Esophagus squamous epithelium (tissue), 5 donors: ENCODE data around the gene CCNB1IP1. TPM values are rescaled to one million over a fixed set of nuclear protein-coding genes. Genes with fewer than 3 reads are reported as not detected.
A peak's percentile ranks its signal among the peaks of the same experiment; 100 is the strongest.
"Not testable (repeated sequence)": the region's sequence is repeated elsewhere in the genome, so short reads cannot be mapped to it uniquely, and the experiment has no call there.

ENCODE experiments used
- DNase-seq: peaks from one replicate; lab custom pipeline; 2025; lab: John Stamatoyannopoulos, UW
- H3K27ac ChIP-seq, 4 donors: fragments of 200-600 bp; sonication (generic); one replicate each; pipeline ENCODE4 v1.5.1; 2016 to 2019; ENCODE audit warnings: mild to moderate bottlenecking in 1 of 4
- H3K27me3 ChIP-seq, 4 donors: fragments of 200-600 bp; sonication (generic); 1 replicate in 3 of 4; 2 replicates in 1 of 4; pipeline versions ENCODE4 v1.5.1 to v1.6.0; 2017 to 2021; ENCODE audit warnings: antibody characterized with exemption in 1 of 4
- H3K36me3 ChIP-seq, 3 donors: fragments of 200-600 bp; sonication (generic); one replicate each; pipeline ENCODE4 v1.5.1; 2016 to 2019
- H3K4me1 ChIP-seq, 3 donors: fragments of 200-600 bp; sonication (generic); one replicate each; pipeline ENCODE4 v1.5.1; 2017 to 2019
- H3K4me3 ChIP-seq, 4 donors: fragments of 200-600 bp; sonication (generic); 1 replicate in 3 of 4; 2 replicates in 1 of 4; pipeline ENCODE4 v1.5.1; 2016 to 2019; ENCODE audit warnings: mild to moderate bottlenecking in 2 of 4, moderate library complexity in 1 of 4
- H3K9me3 ChIP-seq, 3 donors: fragments of 200-600 bp; sonication (generic); one replicate each; pipeline ENCODE4 v1.5.1; 2016 to 2019
- POLR2A ChIP-seq, 4 donors: fragments of 450-650 bp; IDR thresholded peaks; one replicate each; pipeline ENCODE4 v1.6.1; 2017; ENCODE audit warnings: antibody characterized with exemption in 4 of 4, mild to moderate bottlenecking in 4 of 4, moderate library complexity in 3 of 4
- WGBS, 2 donors: methylation state at CpG; one replicate each; pipeline ENCODE4 v1.1.5; 2018; 5-methylcytosine and 5-hydroxymethylcytosine counted together
- intact Hi-C: fragments of 100-400 bp; cut with DNase I; formaldehyde crosslinking; loops from one replicate; pipeline ENCODE4 v1.15.0; 2022
- total RNA-seq, 4 donors: library from RNA; depleted of rRNA; stranded (reverse); fragments of >200 nt; gene quantifications; one replicate each; pipeline ENCODE4 v1.1.0, GENCODE V29; 2016
- TF ChIP-seq, protein P1 (sequence below), 6 experiments: fragments of 450-650 bp in 4 of 6; fragments of 200-600 bp in 2 of 6; sonication (generic) in 2 of 6; IDR thresholded peaks; one replicate each; pipeline ENCODE4 v1.5.1; 2016 to 2019; ENCODE audit warnings: antibody characterized with exemption in 6 of 6, mild to moderate bottlenecking in 4 of 6, moderate library complexity in 4 of 6
- donor health status: DM: yes; HTN: yes; CAD: no.

CCNB1IP1 gene
- total RNA-seq, 4 donors from 2014 or later = 7.6 to 68.1 (median 33.4) TPM

DNA sequence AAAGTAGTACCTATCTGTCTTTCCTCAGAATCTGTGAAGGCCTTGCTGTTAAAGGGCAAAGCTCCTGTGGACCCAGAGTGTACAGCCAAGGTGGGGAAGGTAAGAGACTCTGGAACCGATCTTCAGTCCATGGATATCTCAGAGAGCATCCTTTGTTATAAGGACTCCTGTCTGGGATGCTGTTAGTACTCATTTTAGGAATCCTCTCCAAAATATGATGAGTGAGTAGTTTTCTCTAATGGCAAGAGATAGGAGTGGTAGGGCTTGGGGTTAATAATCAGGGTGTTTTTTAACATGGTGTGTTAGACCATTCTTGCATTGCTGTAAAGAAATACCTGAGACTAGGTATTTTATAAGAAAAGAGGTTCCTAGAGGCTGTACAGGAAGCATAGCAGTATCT, 12.3 kb upstream of the CCNB1IP1 start:
- Histone ChIP-seq H3K27ac (no peak overlapping the region), H3K36me3 (peaks cover 0 to 55% (median 0%) of the 10 kb centered on the region in 3 donors), H3K27me3 (no peaks in the 10 kb centered on the region), H3K9me3 (no peaks in the 10 kb centered on the region), H3K4me1 (peaks cover 5 to 18% (median 9%) of the 10 kb centered on the region in 3 donors), H3K4me3 (no peak overlapping the region)
- intact Hi-C loops = loop anchor here (5.0 to 10.0 kb wide), 2 partner anchors 69 to 112 kb away; partner anchors contain the start of genes APEX1 and TEP1
- TF ChIP-seq, protein P1, sequence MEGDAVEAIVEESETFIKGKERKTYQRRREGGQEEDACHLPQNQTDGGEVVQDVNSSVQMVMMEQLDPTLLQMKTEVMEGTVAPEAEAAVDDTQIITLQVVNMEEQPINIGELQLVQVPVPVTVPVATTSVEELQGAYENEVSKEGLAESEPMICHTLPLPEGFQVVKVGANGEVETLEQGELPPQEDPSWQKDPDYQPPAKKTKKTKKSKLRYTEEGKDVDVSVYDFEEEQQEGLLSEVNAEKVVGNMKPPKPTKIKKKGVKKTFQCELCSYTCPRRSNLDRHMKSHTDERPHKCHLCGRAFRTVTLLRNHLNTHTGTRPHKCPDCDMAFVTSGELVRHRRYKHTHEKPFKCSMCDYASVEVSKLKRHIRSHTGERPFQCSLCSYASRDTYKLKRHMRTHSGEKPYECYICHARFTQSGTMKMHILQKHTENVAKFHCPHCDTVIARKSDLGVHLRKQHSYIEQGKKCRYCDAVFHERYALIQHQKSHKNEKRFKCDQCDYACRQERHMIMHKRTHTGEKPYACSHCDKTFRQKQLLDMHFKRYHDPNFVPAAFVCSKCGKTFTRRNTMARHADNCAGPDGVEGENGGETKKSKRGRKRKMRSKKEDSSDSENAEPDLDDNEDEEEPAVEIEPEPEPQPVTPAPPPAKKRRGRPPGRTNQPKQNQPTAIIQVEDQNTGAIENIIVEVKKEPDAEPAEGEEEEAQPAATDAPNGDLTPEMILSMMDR (IDR thresholded peaks at IDR 0.05) = no peak
- no peak for TF ChIP-seq POLR2A (IDR thresholded peaks at IDR 0.05)
- DNase-seq = no peak
- WGBS, 2 donors = 100% methylated on average over 1 of the region's 1 CpG

DNA sequence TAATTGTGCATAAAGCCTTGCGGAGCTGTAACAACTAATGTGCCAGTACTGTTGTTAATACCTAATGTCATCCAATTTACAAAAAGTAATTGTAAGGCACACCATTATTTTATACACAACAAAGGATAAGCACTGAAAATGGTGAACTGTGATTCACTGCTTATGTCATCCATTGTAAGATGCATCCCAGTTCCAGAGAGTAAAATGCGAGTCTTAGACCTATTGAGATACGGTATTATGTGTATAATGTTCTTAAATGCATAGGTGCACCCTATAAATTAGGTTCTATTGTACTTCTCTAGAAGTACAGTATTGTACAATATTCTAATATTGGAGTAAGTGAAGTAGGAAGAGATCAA, 10.8 kb upstream of the CCNB1IP1 start:
- no peak for DNase-seq
- intact Hi-C loops = loop anchor here (5.0 to 10.0 kb wide), 2 partner anchors 71 to 268 kb away; partner anchors contain the start of gene TEP1
- WGBS, 2 donors = 0 to 4% methylated on average over 3 of the region's 3 CpGs
- TF ChIP-seq POLR2A (IDR thresholded peaks at IDR 0.05) = no peak
- TF ChIP-seq, protein P1 (IDR thresholded peaks at IDR 0.05) = no peak
- H3K27ac ChIP-seq = peak overlapping the region; percentile 93 to 97 (median 96)
- peaks cover 5 to 18% (median 9%) of the 10 kb centered on the region in 3 donors for H3K4me1 ChIP-seq
- no peaks in the 10 kb centered on the region for H3K9me3 ChIP-seq
- no peaks in the 10 kb centered on the region for H3K27me3 ChIP-seq
- H3K36me3 ChIP-seq = peaks cover 0 to 39% (median 0%) of the 10 kb centered on the region in 3 donors
- H3K4me3 ChIP-seq = peak overlapping the region; percentile 65 to 89 (median 74)

DNA sequence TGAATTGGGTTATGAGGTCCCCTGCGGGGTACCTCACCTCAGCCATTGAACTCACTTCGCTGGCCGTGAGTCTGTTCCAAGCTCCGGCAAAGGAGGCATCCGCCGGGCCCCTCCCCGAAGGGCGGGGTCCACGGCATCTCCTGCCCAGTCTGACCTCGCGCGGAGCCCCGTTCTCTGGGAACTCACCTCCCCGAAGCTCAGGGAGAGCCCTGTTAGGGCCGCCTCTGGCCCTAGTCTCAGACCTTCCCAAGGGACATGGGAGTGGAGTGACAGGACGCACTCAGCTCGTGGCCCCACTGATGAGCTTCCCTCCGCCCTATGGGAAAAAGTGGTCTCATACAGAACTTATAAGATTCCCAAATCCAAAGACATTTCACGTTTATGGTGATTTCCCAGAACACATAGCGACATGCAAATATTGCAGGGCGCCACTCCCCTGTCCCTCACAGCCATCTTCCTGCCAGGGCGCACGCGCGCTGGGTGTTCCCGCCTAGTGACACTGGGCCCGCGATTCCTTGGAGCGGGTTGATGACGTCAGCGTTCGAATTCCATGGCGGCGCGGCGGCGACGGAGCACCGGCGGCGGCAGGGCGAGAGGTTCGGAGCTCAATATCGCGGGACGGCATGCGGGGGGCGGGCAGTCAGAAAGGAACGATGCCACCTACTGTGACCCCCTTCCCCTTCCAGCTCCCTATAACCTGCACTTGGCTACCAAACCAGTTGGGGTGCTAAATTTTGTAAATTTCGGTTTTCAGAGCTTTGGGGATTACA, 10.2 kb upstream of the CCNB1IP1 start, which contains the start of gene PARP2:
TSS of gene PARP2 (plus strand) at position 544 of the 770 bp plus-strand sequence. CDS start at position 551, 7 bp downstream.
- intact Hi-C loops = loop anchor here (5.0 to 10.0 kb wide), 2 partner anchors 72 to 269 kb away; partner anchors contain the start of gene TEP1
- H3K27me3 ChIP-seq = no peaks in the 10 kb centered on the region
- H3K36me3 ChIP-seq = peaks cover 0 to 34% (median 0%) of the 10 kb centered on the region in 3 donors
- no peaks in the 10 kb centered on the region for H3K9me3 ChIP-seq
- DNase-seq = peak; percentile 84
- H3K4me1 ChIP-seq = peaks cover 5 to 18% (median 9%) of the 10 kb centered on the region in 3 donors
- peak within 1 kb of the TSS; percentile 65 to 89 (median 74) for H3K4me3 ChIP-seq
- WGBS, 2 donors = 0 to 1% methylated on average over 13 to 26 of the region's 50 CpGs
- peak within 1 kb of the TSS; percentile 93 to 97 (median 96) for H3K27ac ChIP-seq
- peak; percentile 19 to 94 (median 70) for TF ChIP-seq POLR2A (IDR thresholded peaks at IDR 0.05)
- TF ChIP-seq, protein P1 (IDR thresholded peaks at IDR 0.05) = peak in 1 of 6 experiments; percentile 18

DNA sequence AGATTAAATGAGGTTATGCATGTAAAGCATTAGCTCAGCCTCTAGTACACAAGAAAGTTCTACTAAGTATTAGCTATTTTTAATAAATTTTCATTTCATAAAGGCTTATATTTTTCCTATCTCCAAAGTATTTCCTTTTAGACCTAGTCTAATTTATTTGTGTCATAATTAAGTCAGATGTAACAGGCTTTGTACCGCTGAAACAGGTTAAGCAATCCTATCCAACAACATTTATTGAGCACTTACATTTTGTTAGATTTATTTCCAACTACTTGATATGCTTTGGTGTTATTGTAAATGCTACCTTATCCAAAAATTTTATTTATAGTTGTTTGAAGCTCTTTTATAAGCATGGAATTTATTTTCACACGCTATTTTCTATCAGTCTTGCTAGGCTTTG, 8.6 kb upstream of the CCNB1IP1 start:
- Histone ChIP-seq H3K9me3 (no peaks in the 10 kb centered on the region), H3K4me1 (peaks cover 5 to 18% (median 9%) of the 10 kb centered on the region in 3 donors), H3K27me3 (no peaks in the 10 kb centered on the region), H3K4me3 (peak overlapping the region in 1 of 4 donors; percentile 67), H3K36me3 (peaks cover 0 to 18% (median 0%) of the 10 kb centered on the region in 3 donors), H3K27ac (peak overlapping the region in 2 of 4 donors; percentile 96)
- 55 to 63% methylated on average over 2 of the region's 2 CpGs for WGBS, 2 donors
- TF ChIP-seq, protein P1 (IDR thresholded peaks at IDR 0.05) = no peak
- TF ChIP-seq POLR2A (IDR thresholded peaks at IDR 0.05) = no peak
- intact Hi-C loops = loop anchor here (5.0 to 10.0 kb wide), 2 partner anchors 73 to 271 kb away; partner anchors contain the start of gene TEP1
- DNase-seq = no peak

DNA sequence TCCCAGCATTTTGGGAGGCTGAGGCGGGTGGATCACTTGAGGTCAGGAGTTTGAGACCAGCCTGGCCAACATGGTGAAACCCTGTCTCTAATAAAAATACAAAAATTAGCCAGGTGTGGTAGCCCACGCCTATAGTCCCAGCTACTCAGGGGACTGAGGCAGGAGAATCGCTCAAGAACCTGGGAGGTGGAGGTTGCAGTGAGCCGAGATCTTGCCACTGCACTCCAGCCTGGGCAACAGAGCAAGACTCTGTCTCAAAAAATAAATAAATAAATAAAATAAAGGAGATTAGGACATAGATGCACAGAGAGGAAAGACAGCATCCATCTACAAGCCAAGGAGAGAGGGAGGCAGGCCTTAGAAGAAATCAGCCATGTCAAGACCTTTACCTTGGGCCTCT, 8.0 kb upstream of the CCNB1IP1 start:
- H3K27ac ChIP-seq, H3K27me3 ChIP-seq: not testable (repeated sequence)
- intact Hi-C loops = loop anchor here (5.0 to 10.0 kb wide), 2 partner anchors 74 to 271 kb away; partner anchors contain the start of gene TEP1

More for the DNA sequence above, 8.0 kb upstream of the CCNB1IP1 start:
- not testable (repeated sequence) for H3K9me3 ChIP-seq, DNase-seq, H3K4me3 ChIP-seq
- Histone ChIP-seq H3K4me1 (peaks cover 5 to 18% (median 9%) of the 10 kb centered on the region in 3 donors), H3K36me3 (peaks cover 0 to 12% (median 0%) of the 10 kb centered on the region in 3 donors)
- 85 to 89% methylated on average over 3 to 4 of the region's 4 CpGs for WGBS, 2 donors
